K562 (cell line): ENCODE results near the gene CACNB1.

Experiments used
- CSDE1 ChIP-seq, 2 experiments: fragments of 450-650 bp; IDR thresholded peaks; 2 replicates each; pipeline ENCODE4 v1.6.1; 2016; ENCODE audit warnings: mild to moderate bottlenecking in 1 of 2
- TAF1 ChIP-seq: IDR thresholded peaks from 2 replicates; pipeline ENCODE4 v1.6.1; 2011; ENCODE audit warnings: mild to moderate bottlenecking, low read length, moderate library complexity; ENCODE audit not compliant: insufficient read depth, control insufficient read depth, severe bottlenecking; ENCODE audit errors: extremely low read depth
- ZBED1 ChIP-seq: IDR thresholded peaks from 2 replicates; pipeline ENCODE4 v1.6.1; 2014

DNA sequence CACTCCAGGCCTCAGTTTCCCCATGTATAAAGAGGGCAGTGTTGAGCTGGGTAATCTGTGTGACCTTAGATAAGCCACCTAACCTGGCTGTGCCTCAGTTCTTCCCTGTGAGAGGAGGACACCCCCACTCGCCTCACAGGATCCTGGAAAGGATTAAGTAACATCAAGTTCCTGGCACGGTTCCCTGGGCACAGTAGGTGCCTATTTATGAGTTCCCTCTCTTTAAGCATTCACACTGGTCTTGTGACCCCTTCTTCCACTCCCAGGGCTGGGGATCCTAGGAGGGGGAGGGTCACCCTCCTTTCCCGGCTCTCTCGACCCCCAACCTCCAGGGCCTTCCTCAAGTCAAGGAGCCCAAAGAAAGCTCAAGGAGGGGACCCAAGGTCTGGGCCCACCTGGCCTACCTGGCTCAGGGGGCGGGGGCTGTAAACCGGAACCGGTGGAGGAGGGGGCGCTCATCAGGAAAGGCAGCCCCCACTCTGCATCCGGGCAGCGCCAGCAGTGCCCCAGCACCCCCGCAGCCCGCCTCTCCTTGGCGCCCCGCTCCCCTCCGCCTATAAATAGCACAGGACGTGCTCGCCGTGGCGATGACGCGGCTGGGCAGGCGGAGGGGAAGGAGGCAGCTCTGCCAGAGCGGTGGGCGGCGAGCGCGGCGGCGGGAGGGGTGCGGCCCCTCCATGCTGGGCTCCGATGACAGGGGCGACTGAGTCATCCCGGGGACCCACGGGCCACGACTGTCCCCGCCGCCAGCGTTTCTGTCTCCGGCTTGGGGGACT, 12.0 kb upstream of the CACNB1 start:
- TF ChIP-seq ZBED1 (no peak), TAF1 (no peak), CSDE1 (IDR thresholded peaks at IDR 0.05) (no peak)
